ENCODE results near the gene TNS3.

DNA sequence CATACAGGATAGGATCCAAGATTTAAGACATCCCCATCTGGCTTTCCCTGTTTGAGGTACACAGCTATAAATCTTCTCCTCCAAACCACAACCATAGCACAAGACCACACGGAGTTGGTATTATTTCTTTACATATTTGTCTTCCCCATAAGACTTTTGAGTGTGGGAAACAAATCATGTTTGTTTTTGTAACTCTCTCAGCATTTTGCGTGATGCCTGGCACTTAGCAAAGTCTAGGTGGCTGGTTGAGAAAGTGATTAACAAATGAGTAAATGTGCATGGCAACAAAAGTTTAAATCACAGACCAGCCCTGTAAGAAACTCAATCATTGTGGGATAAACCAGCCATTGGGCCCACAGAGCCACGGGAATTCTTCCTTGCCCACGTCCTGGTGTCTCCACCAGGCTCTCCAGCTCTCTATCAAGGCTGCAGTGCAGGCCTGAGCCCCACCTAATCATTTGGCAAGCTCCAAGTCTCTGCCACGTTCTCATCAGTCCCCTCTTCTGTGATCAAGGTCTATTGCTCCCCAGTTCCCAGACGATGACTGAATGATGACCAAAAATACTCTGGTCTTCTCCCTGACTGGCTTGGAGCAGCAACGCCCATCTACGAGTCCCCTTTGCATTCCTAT lies 317.8 kb downstream of the TNS3 start:
- no peak for TF ChIP-seq ZNF337 (CRISPR knock-in tag; IDR thresholded peaks at IDR 0.05; ENCODE audit: borderline replicate concordance, low read depth)
- no peak for TF ChIP-seq ZNF251 (CRISPR knock-in tag; IDR thresholded peaks at IDR 0.05)
- TF ChIP-seq POLR2AphosphoS5 (IDR thresholded peaks at IDR 0.05; ENCODE audit: low read depth, low read length) = no peak
- TF ChIP-seq HNF4A (CRISPR knock-in tag; IDR thresholded peaks at IDR 0.05) = no peak

Measured in HepG2 (cell line).